Activated CD4-positive, alpha-beta T cell treated with anti-CD3 and anti-CD28 coated beads, Interleukin-2, amount 50 U/mL, for 1 hour (primary cell): ENCODE results near the gene EPHB1.
"Not testable (repeated sequence)": the region's sequence is repeated elsewhere in the genome, so short reads cannot be mapped to it uniquely, and the experiment has no call there.

Experiments
- DNase-seq: peaks from one replicate; pipeline ENCODE4 v3.0.0-alpha.2; 2020

The EPHB1 gene

DNA sequence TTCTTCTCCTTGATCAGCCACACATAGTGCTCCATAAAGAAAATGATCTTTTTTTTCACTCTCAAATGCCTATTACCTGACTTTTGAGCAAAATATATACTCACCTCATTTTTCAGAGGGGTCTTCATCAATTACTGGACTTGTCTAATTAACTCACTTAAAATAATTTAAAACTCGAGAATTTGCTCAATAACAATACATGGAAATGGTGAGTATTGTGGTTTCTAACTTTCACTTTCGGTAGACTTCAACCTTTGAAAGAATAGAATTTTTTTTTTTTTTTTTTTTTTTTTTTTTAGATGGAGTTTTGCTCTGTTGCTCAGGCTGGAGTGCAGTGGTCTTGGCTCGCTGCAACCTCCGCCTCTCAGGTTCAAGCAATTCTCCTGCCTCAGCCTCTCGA is 17.7 kb upstream of the EPHB1 start:
- DNase-seq = no peak

GRCh38 chr3:134788283-134788682 is 6.8 kb upstream of the EPHB1 start:
- not testable (repeated sequence) for DNase-seq

DNA sequence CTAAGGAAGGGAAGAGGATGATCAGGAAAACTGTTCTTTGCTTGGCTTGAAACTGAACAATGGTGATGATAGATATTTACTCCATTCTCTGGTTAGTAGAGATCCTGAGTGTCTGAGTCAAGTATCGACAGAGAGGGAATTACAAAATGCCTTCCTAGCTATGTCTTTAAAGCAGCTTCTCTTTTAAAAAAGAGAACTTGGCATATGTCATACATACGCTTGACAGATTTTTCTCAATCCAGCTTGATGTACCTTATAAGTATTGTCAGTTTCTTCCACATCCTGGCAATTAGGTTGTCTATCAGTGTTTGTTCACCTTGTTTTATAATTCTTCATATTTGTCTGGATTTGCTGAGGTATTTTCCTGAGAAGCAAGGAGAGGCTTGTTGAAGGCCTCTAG is 5.0 kb upstream of the EPHB1 start:
- DNase-seq = no peak

- no peak for DNase-seq
Observed at GRCh38 chr3:134791992-134792391, 3.1 kb upstream of the EPHB1 start.

DNA sequence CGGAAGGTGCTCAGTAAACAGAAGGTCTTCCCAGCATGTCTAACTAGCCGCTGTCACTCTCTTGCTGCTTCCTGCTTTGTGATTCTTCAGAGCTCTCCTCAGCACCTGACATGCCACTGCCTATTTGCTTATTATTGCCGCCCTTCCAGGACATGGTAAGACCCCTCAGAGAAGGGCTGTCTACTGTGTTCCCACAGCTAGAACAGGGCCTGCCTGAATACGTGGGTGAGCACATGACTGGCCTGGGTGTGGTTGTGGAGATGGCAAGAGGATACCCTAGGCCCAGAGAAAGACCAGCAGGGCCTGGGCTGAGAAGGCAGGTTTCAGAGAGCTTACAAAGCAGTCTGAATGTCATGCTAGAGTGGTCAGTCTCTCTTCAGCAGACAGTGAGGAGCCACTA is 2.4 kb upstream of the EPHB1 start:
- no peak for DNase-seq

- DNase-seq = no peak
Observed at GRCh38 chr3:134793562-134793961, 1.5 kb upstream of the EPHB1 start.

- DNase-seq = no peak
Observed at GRCh38 chr3:134794323-134794722, 737 bp upstream of the EPHB1 start.

GRCh38 chr3:134795746-134796280 is 753 bp downstream of the EPHB1 start:
- no peak for DNase-seq

DNA sequence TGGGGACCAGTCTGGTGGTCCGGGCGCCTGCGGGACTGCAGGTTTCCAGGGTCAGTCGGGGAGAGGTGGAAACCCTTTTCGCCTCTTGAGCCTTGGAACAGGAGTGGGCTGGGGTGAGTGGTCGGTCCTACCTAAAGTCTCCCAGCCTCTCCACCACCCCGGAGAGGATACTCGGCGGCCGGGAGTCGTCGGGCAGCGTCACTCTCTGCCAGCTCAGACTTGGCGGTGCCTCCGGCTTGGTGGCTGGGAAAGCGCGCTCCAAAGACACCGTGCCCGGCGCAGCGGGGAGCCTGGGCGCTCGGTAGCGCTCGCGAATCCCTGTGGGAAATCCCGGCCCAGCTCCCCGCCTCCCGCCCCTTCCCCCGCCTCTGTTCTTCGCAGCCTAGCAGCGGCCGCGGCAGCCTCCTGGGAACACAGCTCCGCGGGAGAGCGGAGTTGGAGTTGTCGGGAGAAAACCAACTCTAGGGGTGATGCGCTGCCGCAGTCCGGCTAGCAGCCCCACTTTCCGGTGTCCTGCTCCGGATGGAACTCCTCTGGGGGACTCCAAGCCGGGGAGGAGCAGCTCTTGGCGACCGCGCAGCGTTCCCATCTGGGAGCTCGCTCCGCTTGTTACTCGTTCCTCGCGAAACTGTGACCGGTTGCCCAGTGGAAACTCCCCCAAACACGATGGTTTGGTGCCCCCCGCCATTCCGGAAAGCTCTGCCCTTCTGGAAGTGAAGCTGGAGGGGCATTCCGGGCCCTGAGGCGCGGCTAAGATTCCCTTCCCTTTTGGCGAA is 1.4 kb downstream of the EPHB1 start:
- DNase-seq = no peak

GRCh38 chr3:134797057-134797740 is 2.1 kb downstream of the EPHB1 start:
- DNase-seq = no peak

DNA sequence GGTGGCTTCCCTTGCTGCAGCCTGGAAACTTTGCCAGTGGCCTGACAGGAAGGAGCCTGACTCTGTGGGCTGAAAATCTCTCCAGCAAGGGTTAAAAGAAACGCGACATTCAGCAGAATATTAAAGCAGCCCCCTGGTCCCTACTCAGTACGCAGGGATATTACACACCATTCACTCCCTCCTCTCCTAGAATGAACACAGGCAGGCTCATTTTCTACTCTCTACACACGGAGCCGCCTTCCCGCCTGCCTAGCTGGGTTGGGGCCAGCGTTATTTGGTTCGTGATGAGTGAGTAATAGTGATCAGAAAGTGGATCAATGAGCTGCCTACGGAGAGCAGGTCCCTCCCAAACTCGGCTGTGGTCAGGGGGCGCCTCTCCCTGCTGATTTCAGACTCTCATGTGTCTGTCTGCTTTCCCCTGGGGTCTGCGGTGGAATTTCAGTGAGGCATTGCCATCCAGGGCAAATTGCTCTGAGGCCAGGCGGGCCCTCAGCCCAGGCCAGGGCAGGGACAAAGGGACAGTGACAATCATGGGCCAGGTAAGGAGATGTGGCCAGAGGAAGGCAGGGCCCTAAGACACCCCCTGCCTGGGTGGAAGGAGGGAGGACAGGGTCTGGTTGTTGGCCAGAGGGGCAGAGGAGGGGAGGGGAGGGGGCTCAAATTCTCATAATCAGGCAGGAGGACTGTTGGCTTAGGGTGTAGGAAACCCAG is 2.8 kb downstream of the EPHB1 start:
- no peak for DNase-seq

GRCh38 chr3:134798681-134799311 is 3.7 kb downstream of the EPHB1 start:
- DNase-seq = no peak

DNA sequence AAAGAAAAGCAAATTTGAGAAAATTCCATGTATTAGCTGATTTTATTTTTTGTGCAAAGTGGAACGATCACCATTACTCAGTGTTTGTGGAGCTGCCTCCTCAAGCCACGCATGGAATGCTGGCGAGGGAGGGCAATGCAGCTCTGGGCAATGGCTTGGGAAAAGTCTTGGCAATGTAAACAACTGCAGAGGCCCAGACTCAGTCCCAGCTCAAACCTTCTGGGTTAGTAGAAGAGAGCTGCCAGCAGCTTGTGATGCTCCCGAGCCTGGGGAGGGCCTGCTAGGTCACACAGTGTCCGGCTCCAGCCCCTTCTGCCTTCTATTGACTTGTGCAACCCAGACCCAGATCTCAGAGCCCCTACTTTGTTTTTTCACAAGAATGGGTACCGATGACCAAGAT is 4.3 kb downstream of the EPHB1 start:
- DNase-seq = no peak

DNA sequence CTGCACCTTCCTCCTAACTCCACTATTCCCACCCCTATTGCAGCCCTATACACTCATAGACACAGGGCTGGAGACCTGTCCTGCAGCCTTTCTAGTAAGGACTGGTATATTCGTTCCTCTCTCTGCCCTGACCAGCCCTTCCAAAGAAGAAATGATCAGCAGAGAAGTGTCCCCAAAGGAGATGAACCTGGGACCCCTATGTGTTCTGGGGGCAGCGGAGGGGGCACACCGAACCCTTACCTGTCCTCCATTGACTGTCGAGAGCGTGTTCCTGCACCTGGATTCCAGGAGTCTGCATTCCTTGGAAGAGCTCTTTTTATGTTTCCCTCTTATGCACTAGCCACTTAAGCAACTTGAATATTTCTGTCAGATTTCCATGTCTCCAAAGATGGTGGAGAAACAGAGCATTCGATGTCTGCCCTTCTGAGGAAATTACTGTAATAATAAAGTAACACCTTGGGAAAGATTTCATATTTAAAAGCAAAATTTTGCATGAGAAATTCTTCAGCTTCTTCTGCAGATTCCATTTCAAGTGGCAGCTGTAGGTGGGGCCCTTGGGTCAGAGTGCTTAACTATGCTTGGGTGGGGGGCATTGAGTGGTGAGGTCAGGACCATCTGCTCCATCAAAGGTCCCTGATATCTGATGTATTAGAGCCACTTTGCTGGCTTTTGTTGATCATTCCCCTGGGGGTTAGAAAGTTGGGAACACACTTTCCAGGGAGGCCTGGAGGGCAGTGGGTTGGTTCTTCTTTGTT is 6.3 kb downstream of the EPHB1 start:
- no peak for DNase-seq

DNA sequence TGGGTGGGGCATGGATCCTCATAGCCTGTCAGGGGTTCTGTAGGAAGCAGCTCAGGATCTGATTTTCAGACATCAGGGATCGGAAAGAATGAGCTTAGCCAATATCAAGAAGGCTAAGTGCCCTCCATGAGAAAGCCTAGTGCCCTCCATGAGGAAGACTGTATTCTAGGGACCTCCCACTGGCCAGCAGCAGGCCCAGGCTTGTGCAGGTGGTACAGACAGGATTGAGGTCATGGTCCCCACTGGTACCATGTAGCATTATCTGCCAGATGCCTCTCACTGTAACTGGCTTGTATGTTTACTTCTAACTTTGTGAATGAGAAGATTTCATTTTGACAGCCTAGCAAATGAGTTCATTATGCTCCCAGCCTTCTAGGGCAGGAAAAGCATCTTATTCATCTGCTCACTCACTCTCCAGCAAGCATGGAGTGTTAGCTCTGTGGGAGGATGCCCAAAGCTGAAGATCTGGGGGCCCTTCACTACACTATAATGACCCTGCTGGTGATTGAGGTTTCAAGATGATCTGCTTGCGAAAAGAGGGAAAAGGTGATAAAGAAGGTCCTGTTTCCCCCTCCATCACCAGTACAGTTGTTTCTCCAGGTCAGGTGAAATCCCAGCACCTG is 7.5 kb downstream of the EPHB1 start:
- no peak for DNase-seq

GRCh38 chr3:134803051-134803505 is 8.0 kb downstream of the EPHB1 start:
- DNase-seq = no peak

- DNase-seq = no peak
Observed at GRCh38 chr3:134803652-134804051, 8.6 kb downstream of the EPHB1 start.

DNA sequence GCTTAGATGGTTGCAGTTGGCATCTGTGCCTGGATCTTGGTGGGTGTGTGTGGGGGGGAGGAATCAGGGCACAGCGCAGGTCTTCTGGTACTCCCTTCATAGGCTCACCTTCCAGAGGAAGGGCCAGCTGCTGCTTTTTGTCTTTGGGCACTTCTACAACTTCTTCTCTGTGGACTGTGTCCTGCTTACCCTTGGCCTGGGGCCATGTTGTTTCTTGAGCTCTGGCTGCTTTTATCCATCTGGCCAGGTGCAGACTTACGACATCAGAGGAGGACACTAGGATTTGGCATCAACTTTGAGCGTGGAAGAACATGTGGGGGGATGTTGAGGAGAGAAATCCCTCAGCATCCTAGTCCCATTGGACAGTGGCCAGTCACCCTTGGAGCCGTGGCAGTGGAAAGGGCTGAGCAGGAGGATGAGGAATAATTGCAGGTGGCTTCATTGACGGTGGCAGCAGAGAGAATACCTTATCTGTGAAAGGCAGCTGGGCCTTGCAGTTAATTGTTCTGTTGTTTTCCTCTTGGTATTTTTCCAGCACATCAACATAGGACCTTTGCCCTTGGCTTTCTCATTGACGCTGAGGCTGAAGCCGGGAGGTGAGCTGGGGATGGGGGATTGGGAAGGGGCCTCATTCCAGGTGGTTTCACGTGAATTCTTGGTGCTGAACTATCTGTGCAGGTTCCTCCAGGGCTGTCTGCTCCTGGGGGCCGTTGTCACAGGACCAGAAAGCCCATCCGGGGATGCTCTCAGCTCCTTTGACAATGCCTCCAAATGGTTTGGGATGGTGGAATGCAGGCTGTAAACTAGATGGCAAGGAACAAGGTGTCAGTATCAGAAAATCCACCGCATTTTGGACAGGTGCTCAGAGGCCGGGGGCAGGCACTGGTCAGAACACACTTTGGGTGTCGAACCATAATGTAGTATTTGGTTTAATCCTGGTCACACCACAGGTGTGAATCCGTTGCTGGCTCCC is 9.7 kb downstream of the EPHB1 start:
- DNase-seq = no peak

DNA sequence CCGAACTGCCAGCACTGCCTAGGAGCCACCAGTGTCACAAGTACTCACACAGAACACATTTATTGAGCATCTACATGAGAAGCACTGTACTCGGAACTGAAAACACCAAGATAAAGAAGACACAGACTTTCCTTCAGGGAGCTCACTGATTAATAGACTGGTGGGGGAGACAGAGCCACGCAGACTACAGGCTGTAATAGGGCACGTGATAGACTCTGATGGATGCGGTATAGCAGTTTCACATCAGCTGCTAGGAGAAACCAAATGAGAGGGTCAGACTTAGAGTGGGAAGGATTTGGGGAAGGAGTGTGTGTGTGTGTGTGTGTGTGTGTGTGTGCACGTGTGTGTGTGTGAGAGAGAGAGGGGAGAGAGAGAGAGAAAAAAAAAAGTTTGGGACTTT is 12.1 kb downstream of the EPHB1 start:
- no peak for DNase-seq

DNA sequence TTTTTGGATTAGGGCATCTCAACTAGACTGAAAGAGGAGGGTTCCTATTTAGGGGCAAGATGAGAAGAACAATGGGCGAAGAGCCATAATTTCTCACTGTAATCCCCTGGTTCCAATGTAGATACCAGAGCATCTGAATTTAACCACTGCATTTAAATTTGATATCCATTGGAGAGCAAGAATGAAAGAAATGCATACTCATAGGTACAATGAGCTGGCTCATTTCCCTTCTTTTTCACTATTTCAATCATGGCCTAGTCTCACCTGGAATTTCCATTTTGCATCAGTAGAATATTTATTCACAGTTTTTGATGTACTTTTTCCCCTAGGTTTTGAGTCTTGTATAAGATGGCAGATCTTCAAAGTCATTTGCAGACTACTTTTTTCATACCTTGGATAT is 13.8 kb downstream of the EPHB1 start:
- no peak for DNase-seq
